GM12864 (cell line): Measurements from ENCODE around the gene RALGPS1.

ENCODE experiments used
- DNase-seq: peaks from one replicate; pipeline ENCODE4 v3.0.0-alpha.2; 2011; ENCODE audit warnings: low read depth
- H3K4me3 ChIP-seq: 2 replicates; pipeline ENCODE4 v1.5.1; 2011; ENCODE audit warnings: mild to moderate bottlenecking, low read depth, low read length, control low read depth
- CTCF ChIP-seq: IDR thresholded peaks from 2 replicates; pipeline ENCODE4 v1.5.1; 2011; ENCODE audit warnings: low read depth, mild to moderate bottlenecking, moderate library complexity, low read length, control low read depth, inconsistent platforms; ENCODE audit errors: missing control alignments

The RALGPS1 gene

DNA sequence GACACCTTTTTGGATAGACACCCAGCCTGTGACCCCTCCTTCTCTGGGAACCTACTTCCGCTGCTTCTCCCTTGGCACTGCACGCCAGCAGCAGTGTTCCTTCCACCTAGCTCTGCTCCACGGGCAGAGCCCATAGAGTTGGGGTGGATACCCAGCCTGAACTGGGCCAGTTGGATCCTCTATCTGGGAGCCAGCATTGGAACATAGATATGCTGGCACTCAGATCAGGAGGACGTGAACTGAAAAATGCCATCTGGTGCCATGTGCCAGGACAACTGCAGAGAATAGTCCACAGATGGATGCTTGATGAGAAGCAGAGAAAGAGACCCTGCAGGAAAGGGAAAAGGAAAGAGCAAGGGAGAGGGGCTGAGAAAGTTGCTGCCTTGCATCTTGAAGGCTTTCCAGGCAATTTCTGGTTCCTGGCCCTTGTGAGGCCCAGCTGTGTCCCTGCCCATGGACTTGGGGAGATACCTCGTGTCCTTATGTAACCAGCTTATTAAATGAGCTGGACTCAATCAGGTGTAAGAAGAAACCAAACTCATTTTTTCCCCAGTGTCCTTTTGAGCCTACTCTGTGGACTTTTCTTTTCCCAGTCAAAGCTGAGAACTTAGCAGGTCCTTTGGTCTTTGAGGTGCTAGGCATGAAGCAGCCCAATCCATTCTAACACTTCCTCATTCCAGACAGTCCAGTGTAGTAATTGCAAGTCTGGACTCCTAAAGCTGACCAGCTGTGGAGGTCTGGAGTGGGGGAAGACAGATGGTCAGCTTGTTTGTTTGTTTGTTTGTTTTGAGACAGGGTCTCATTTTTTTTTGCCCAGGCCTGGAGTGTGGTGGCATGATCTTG is 168.8 kb downstream of the RALGPS1 start:
- no peak overlapping the region for H3K4me3 ChIP-seq
- no peak for DNase-seq
- TF ChIP-seq CTCF, result no peak

- no peak overlapping the region for H3K4me3 ChIP-seq
- TF ChIP-seq CTCF, result no peak
- no peak for DNase-seq
Observed at GRCh38 chr9:127084076-127085039, 169.8 kb downstream of the RALGPS1 start.

GRCh38 chr9:127085186-127085585 is 170.6 kb downstream of the RALGPS1 start:
- TF ChIP-seq CTCF, result no peak
- H3K4me3 ChIP-seq, result no peak overlapping the region
- DNase-seq, result no peak

DNA sequence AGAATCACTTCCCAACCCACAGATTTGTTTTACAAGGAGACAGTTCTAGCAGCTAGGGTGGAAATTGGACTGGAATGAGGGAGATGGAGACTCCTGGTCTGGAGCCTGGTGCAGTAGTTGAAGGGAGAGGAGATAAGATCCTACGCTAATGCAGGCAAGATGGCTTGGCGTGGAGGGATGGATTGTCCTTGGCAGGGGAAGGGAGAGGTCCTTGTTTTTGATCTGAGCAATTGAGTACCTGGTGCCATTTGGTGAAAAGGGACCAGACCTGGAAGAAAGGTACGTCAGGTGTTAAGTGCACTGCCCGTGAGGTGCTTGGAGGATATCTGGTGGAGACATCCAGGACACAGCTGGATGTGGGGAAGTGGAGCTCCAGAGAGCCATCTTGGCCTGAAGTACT is 172.2 kb downstream of the RALGPS1 start:
- TF ChIP-seq CTCF, result no peak
- no peak overlapping the region for H3K4me3 ChIP-seq

DNA sequence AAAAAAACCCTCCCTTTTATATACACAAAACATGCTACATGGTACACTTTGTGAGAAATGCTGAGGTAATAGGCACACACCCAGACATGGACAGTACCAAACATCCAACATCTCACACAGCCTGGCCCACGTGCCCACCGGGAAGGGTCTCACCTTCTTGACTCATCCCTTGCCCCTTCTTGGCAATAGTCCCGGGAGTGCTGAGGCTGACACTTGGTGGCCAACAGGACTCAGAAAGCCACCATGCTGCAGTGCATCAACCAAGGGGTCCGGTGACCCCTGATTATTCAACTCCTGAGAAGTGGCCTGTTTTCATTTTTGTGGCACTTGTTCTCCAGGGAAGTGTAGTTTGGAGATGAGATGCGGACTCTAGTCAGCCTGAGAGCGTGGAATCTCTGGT is 172.8 kb downstream of the RALGPS1 start:
- no peak for TF ChIP-seq CTCF
- no peak overlapping the region for H3K4me3 ChIP-seq
- DNase-seq, result no peak

More for the DNA sequence above, 172.2 kb downstream of the RALGPS1 start:
- no peak for DNase-seq

GRCh38 chr9:127087836-127088235 is 173.3 kb downstream of the RALGPS1 start:
- H3K4me3 ChIP-seq, result no peak overlapping the region
- no peak for TF ChIP-seq CTCF
- no peak for DNase-seq
